ENCODE data around the gene SETDB2. TPM values are rescaled to one million over a fixed set of nuclear protein-coding genes. Genes with fewer than 3 reads are reported as not detected.

SETDB2 gene
- total RNA-seq, 4 donors from 2014 or later, result 2.8 to 11.6 (median 8.8) TPM

- DNase-seq, result no peak
- intact Hi-C loops (cut with DNase I; ENCODE audit: low total_unique reads), result no loop called here
- Histone ChIP-seq H3K4me1 (peaks cover 0 to 28% (median 1%) of the 10 kb centered on the region in 4 donors), H3K9me3 (no peaks in the 10 kb centered on the region), H3K4me3 (no peak overlapping the region), H3K27me3 (no peaks in the 10 kb centered on the region), H3K36me3 (peaks cover 0 to 12% (median 3%) of the 10 kb centered on the region in 4 donors), H3K27ac (no peak overlapping the region)
- TF ChIP-seq POLR2A (IDR thresholded peaks at IDR 0.05) (no peak), POLR2AphosphoS5 (IDR thresholded peaks at IDR 0.05) (no peak), EP300 (IDR thresholded peaks at IDR 0.05; ENCODE audit: low read depth) (no peak), CTCF (IDR thresholded peaks at IDR 0.05) (no peak)
- in situ Hi-C loops (cut with MboI; ENCODE audit: low pct_ligation_motif_present in 1 of 4, low pct_unique_long_range_greater_than_20kb in 1 of 4, low sequenced_read_pairs in 3 of 4), result no loop called here
- 79 to 95% methylated on average over 1 of the region's 1 CpG for WGBS, 2 donors (ENCODE audit: low coverage in 1 of 2)
Observed at GRCh38 chr13:49456156-49456555, 12.1 kb downstream of the SETDB2 start.

- Histone ChIP-seq H3K4me3 (no peak overlapping the region), H3K4me1 (peaks cover 0 to 28% (median 1%) of the 10 kb centered on the region in 4 donors), H3K36me3 (peaks cover 0 to 23% (median 10%) of the 10 kb centered on the region in 4 donors), H3K27ac (no peak overlapping the region), H3K27me3 (no peaks in the 10 kb centered on the region), H3K9me3 (no peaks in the 10 kb centered on the region)
- TF ChIP-seq POLR2AphosphoS5 (IDR thresholded peaks at IDR 0.05) (no peak), CTCF (IDR thresholded peaks at IDR 0.05) (no peak), POLR2A (IDR thresholded peaks at IDR 0.05) (no peak), EP300 (IDR thresholded peaks at IDR 0.05; ENCODE audit: low read depth) (no peak)
- DNase-seq, result no peak
- intact Hi-C loops (cut with DNase I; ENCODE audit: low total_unique reads), result no loop called here
- in situ Hi-C loops (cut with MboI; ENCODE audit: low pct_ligation_motif_present in 1 of 4, low pct_unique_long_range_greater_than_20kb in 1 of 4, low sequenced_read_pairs in 3 of 4), result no loop called here
- WGBS, 2 donors (ENCODE audit: low coverage in 1 of 2), result 75 to 81% methylated on average over 7 of the region's 7 CpGs
Observed at GRCh38 chr13:49457221-49457620, 13.1 kb downstream of the SETDB2 start.

DNA sequence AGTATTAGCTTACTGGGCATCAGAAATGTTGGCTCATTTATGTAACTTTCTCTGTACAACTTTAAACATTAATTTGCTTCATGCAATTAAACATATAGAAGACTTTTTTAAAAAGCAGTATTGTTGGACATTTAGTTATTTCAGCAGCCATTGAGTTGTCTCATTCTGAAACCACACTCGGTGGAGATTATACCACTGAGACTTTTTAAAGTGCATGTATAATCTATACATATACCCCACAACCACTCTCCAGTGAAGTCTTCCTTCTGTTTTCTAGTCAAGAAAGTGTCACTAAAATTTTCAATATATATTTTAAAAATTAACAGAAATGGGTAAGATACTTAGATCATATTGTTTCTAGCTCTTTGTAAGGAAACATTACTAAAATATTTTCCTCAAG is 15.5 kb downstream of the SETDB2 start:
- TF ChIP-seq POLR2A (IDR thresholded peaks at IDR 0.05) (no peak), EP300 (IDR thresholded peaks at IDR 0.05; ENCODE audit: low read depth) (no peak), CTCF (IDR thresholded peaks at IDR 0.05) (no peak), POLR2AphosphoS5 (IDR thresholded peaks at IDR 0.05) (no peak)
- H3K27me3 ChIP-seq, result no peaks in the 10 kb centered on the region
- in situ Hi-C loops (cut with MboI; ENCODE audit: low pct_ligation_motif_present in 1 of 4, low pct_unique_long_range_greater_than_20kb in 1 of 4, low sequenced_read_pairs in 3 of 4) (no loop called here), intact Hi-C loops (cut with DNase I; ENCODE audit: low total_unique reads) (no loop called here)
- peaks cover 0 to 10% of the 10 kb centered on the region in 2 donors for H3K9me3 ChIP-seq
- WGBS, 2 donors (ENCODE audit: low coverage in 1 of 2), result 73 to 79% methylated on average over 1 of the region's 1 CpG
- no peak overlapping the region for H3K27ac ChIP-seq
- no peak for DNase-seq
- H3K4me1 ChIP-seq, result peaks cover 0 to 20% (median 0%) of the 10 kb centered on the region in 4 donors
- no peak overlapping the region for H3K4me3 ChIP-seq
- peaks cover 0 to 44% (median 16%) of the 10 kb centered on the region in 4 donors for H3K36me3 ChIP-seq

DNA sequence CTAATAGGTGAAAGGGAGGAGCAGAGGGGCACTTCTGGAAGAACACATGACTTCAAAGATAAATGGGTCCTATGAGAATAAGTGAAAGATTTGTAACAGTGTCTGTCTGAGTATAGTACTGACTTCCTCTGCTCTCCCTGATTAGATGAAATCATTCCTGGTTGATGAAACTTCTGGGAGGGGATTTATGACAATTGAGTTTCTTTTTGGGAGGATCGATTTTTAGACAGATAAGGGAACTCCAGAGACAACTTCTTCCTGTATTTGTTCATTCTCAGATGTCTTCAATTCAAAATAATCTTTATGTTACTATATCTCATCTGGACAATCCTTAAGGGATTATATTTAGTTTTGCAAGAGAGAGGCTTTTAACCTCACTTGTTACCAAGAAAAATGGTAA is 20.0 kb downstream of the SETDB2 start:
- no peak for DNase-seq
- Histone ChIP-seq H3K9me3 (peaks cover 0 to 10% of the 10 kb centered on the region in 2 donors), H3K4me1 (peaks cover 0 to 5% (median 0%) of the 10 kb centered on the region in 4 donors), H3K36me3 (peaks cover 0 to 53% (median 18%) of the 10 kb centered on the region in 4 donors), H3K27ac (no peak overlapping the region), H3K27me3 (no peaks in the 10 kb centered on the region), H3K4me3 (no peak overlapping the region)
- intact Hi-C loops (cut with DNase I; ENCODE audit: low total_unique reads), result no loop called here
- 75 to 89% methylated on average over 1 of the region's 1 CpG for WGBS, 2 donors (ENCODE audit: low coverage in 1 of 2)
- TF ChIP-seq EP300 (IDR thresholded peaks at IDR 0.05; ENCODE audit: low read depth), result no peak
- TF ChIP-seq POLR2AphosphoS5 (IDR thresholded peaks at IDR 0.05), result no peak
- TF ChIP-seq POLR2A (IDR thresholded peaks at IDR 0.05), result no peak
- TF ChIP-seq CTCF (IDR thresholded peaks at IDR 0.05), result no peak
- in situ Hi-C loops (cut with MboI; ENCODE audit: low pct_ligation_motif_present in 1 of 4, low pct_unique_long_range_greater_than_20kb in 1 of 4, low sequenced_read_pairs in 3 of 4), result no loop called here
